Heart left ventricle (tissue), 13 donors: ENCODE measurements around the gene LAMA1.

Experiments used
- CTCF ChIP-seq, 12 donors: fragments of 200-600 bp; sonication (generic) in 4 of 12; IDR thresholded peaks; one replicate each; pipeline versions ENCODE4 v1.5.0 to v1.8.0; 2018 to 2022; ENCODE audit warnings: antibody characterized with exemption in 12 of 12, mild to moderate bottlenecking in 5 of 12
- POLR2A ChIP-seq, 2 donors: fragments of 450-650 bp; IDR thresholded peaks; one replicate each; pipeline ENCODE4 v1.6.1; 2017; ENCODE audit warnings: antibody characterized with exemption in 2 of 2, mild to moderate bottlenecking in 2 of 2, moderate library complexity in 2 of 2
- donor health status: ischemic (EF 13 %, LVEDD 7.1; RV severe dilation, severe dysfunction).
- donor health status: DM: no; HTN: yes; CAD: no.
- donor health status: DM: no; HTN: no; CAD: no.
- donor health status: ischemic (EF 25% LVEDD 6.9; RV normal size, moderate dysfunction).
- donor health status: ischemic (EF 25% LVEDD 5.7; RV mildly dilated, moderate dysfunction).
- donor health status: ischemic (EF 35%, LVEDD 5.7; RV mildly dilated, moderate dysfunction).
- donor health status: nonischemic (EF 11% LVEDD 7.7; RV severe dilation, severe dysfunction).
- donor health status: DM: yes; HTN: yes; CAD: no.
- donor health status: PGD.
- donor health status: ischemic (EF 29% LVEDD 5.4; RV normal size, mild dysfunction).
- donor health status: nonischemic (EF 23%, LVEDD 6.1; RV moderate dilation, normal function).

- TF ChIP-seq POLR2A (IDR thresholded peaks at IDR 0.05) (no peak), CTCF (IDR thresholded peaks at IDR 0.05) (no peak)
Measured at GRCh38 chr18:7132356-7133150, 15.0 kb upstream of the LAMA1 start.
